ENCODE data around the gene FILIP1L.

GRCh38 chr3:100073714-100074307, 40.5 kb downstream of the FILIP1L start:
- TF ChIP-seq CTCF (IDR thresholded peaks at IDR 0.05) (no peak), EP300 (IDR thresholded peaks at IDR 0.05; ENCODE audit: borderline replicate concordance in 1 of 2, low read depth in 1 of 2, low read length in 1 of 2) (no peak), GABPA (IDR thresholded peaks at IDR 0.05; ENCODE audit: low read depth) (no peak), ELF1 (IDR thresholded peaks at IDR 0.05) (no peak), YY1 (IDR thresholded peaks at IDR 0.05; ENCODE audit: low read depth) (no peak), TCF12 (IDR thresholded peaks at IDR 0.05) (no peak)

Measured in SK-N-SH (cell line).